ENCODE results near the gene SLC35A3.
"Not testable (repeated sequence)": the region's sequence is repeated elsewhere in the genome, so short reads cannot be mapped to it uniquely, and the experiment has no call there.

SLC35A3 gene

DNA sequence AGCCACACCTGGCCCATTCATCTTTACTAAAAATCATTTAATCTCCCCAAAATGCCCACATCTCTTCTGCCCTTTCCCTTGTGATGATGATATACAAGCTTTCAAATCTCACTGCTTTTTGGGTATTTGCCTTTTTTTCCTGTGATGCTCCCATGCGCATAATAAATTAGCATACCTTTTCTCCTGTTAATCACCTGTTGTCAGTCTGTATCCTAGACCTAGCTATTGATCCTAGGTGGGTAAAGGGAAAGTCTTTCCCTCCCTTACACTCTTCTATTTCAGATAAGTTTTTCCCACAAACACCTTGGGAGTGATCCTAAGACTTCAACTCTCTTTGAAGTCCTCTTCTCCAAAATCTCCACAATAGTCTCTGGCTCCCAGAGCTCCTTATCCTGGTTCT, 12.0 kb upstream of the SLC35A3 start:
- POLR2A ChIA-PET: no interaction called here
- TF ChIP-seq, protein P1, sequence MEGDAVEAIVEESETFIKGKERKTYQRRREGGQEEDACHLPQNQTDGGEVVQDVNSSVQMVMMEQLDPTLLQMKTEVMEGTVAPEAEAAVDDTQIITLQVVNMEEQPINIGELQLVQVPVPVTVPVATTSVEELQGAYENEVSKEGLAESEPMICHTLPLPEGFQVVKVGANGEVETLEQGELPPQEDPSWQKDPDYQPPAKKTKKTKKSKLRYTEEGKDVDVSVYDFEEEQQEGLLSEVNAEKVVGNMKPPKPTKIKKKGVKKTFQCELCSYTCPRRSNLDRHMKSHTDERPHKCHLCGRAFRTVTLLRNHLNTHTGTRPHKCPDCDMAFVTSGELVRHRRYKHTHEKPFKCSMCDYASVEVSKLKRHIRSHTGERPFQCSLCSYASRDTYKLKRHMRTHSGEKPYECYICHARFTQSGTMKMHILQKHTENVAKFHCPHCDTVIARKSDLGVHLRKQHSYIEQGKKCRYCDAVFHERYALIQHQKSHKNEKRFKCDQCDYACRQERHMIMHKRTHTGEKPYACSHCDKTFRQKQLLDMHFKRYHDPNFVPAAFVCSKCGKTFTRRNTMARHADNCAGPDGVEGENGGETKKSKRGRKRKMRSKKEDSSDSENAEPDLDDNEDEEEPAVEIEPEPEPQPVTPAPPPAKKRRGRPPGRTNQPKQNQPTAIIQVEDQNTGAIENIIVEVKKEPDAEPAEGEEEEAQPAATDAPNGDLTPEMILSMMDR (IDR thresholded peaks at IDR 0.05; ENCODE audit: insufficient read depth, low read length, missing control alignments): no peak
- no peak for DNase-seq (ENCODE audit: low read depth, low spot score)
- H3K4me3 ChIP-seq (ENCODE audit: low read depth, low read length): no peak overlapping the region
- CTCF ChIA-PET: no interaction called here

GRCh38 chr1:99959189-99959705, 10.5 kb upstream of the SLC35A3 start:
- CTCF ChIA-PET; H3K4me3 ChIP-seq (ENCODE audit: low read depth, low read length); DNase-seq (ENCODE audit: low read depth, low spot score); POLR2A ChIA-PET: not testable (repeated sequence)

DNA sequence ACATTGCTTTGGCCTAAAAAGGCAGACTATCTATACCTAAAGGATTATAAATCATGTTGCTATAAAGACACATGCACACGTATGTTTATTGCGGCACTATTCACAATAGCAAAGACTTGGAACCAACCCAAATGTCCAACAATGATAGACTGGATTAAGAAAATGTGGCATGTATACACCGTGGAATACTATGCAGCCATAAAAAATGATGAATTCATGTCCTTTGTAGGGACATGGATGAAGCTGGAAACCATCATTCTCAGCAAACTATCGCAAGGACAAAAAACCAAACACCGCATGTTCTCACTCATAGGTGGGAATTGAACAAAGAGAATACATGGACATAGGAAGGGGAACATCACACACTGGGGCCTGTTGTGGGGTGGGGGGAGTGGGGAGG, 9.5 kb upstream of the SLC35A3 start:
- DNase-seq (ENCODE audit: low read depth, low spot score); CTCF ChIA-PET; H3K4me3 ChIP-seq (ENCODE audit: low read depth, low read length); POLR2A ChIA-PET: not testable (repeated sequence)

- DNase-seq (ENCODE audit: low read depth, low spot score): no peak
- ChIA-PET POLR2A (no interaction called here), CTCF (interaction anchor here (1.2 kb wide), 2 partner anchors 23 to 48 kb away, joined by 3 read pairs; no protein-coding TSS in a partner anchor)
- H3K4me3 ChIP-seq (ENCODE audit: low read depth, low read length): no peak overlapping the region
- TF ChIP-seq, protein P1 (IDR thresholded peaks at IDR 0.05; ENCODE audit: insufficient read depth, low read length, missing control alignments): no peak
These were observed 6.6 kb upstream of the SLC35A3 start for GRCh38 chr1:99963041-99963795.

DNA sequence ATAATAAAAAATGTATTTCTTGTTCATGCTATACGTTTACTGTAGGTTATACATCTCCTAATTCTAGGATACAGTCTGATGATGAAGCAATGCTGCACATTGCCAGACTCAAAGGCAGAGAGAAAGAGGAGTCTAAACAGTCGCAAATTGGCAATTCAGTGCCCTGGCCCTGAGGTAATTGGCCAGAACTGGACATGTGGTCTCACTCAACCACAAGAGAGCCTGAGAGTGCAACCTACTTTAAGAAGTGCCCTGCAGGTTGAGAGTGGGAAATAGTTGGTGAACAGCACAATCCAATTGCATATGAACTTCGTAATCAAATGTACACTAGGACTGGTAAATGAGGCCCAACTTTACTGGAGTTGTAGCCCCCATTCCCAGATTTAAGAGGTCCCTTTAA, 5.0 kb upstream of the SLC35A3 start:
- POLR2A ChIA-PET: no interaction called here
- TF ChIP-seq, protein P1 (IDR thresholded peaks at IDR 0.05; ENCODE audit: insufficient read depth, low read length, missing control alignments): no peak
- no peak for DNase-seq (ENCODE audit: low read depth, low spot score)
- H3K4me3 ChIP-seq (ENCODE audit: low read depth, low read length): no peak overlapping the region
- CTCF ChIA-PET: interaction anchor here (1.2 kb wide), 1 partner anchor 46 kb away, joined by 3 read pairs; no protein-coding TSS in a partner anchor

DNA sequence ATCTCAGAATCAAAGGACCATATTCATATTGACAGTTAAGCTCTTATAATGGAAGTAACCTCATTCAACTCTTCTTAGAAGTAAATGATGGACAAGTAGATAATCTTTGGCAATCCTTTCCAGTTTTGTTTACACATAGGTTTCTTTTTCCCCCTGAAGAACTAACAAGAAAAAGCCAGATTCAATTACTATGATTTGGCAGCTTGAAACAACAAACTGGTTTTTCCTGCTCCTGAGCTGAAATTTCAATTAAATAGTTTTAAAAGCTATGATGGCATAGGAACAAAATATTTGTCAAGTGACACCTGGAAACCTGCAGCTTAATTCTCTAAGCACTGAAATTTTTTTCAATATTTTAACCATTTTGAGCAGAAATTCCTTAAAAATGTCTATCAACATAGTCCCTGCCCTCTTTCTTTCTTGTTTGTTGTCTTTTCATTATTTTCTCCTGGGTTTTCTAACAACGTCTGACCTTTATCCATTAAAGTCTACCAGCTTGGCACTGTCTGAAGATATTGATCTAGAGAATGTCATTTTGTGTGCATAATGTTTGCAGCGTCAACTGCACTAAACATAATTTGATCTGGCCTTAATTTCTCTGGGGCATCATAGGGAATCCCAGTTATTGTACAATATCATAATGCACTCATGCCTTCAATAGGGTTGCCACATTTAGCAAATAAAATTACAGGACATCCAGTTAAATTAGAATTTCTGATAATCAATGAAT, 4.0 kb upstream of the SLC35A3 start:
- no peak overlapping the region for H3K4me3 ChIP-seq (ENCODE audit: low read depth, low read length)
- ChIA-PET CTCF (no interaction called here), POLR2A (no interaction called here)
- no peak for DNase-seq (ENCODE audit: low read depth, low spot score)
- TF ChIP-seq, protein P1 (IDR thresholded peaks at IDR 0.05; ENCODE audit: insufficient read depth, low read length, missing control alignments): no peak

DNA sequence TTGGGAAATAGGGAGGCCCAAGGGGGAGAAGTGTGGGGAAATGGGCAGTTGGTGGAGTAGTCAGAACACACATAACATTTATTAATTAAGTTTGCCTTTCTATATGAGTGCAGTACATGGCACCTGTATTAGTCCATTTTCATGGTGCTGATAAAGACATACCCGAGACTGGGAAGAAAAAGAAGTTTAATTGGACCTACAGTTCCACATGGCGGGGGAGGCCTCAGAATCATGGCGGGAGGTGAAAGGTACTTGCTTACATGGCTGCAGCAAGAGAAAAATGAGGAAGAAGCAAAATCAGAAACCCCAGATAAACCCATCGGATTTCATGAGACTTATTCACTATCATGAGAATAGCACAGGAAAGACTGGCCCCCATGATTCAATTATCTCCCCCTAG, 1.6 kb upstream of the SLC35A3 start:
- POLR2A ChIA-PET: no interaction called here
- CTCF ChIA-PET: no interaction called here
- H3K4me3 ChIP-seq (ENCODE audit: low read depth, low read length): no peak overlapping the region
- TF ChIP-seq, protein P1 (IDR thresholded peaks at IDR 0.05; ENCODE audit: insufficient read depth, low read length, missing control alignments): no peak
- DNase-seq (ENCODE audit: low read depth, low spot score): no peak
